GM12878 (cell line): Measurements from ENCODE around the gene CRACDL. TPM values are rescaled to one million over a fixed set of nuclear protein-coding genes. Genes with fewer than 3 reads are reported as not detected.

ENCODE experiments used
- ATAC-seq: fragments of 200-7000 bp; cut with Tn5 transposase; 3 replicates; pipeline ENCODE4 v1.9.1; 2020; ENCODE audit warnings: mild to moderate bottlenecking, moderate library complexity
- BruUV-seq: library from RNA; stranded (reverse); fragments of 400-500 nt; replicated peaks from 2 replicates; lab custom pipeline; 2021; lab: Mats Ljungman, UMichigan
- CTCF ChIA-PET: fragments of 300-600 bp; sonication (Branson Sonifier 250); formaldehyde crosslinking; extraction: SDS; loops from one replicate; lab custom pipeline; 2021; ENCODE audit warnings: inconsistent platforms; lab: Yijun Ruan, JAX
- POLR2A ChIA-PET: fragments of 350-600 bp; formaldehyde crosslinking; extraction: SDS; loops from one replicate; lab custom pipeline; 2021; ENCODE audit warnings: inconsistent platforms; lab: Charles Lee
- RAD21 ChIA-PET: fragments of 300-600 bp; sonication (Branson Sonifier 250); formaldehyde crosslinking; loops from one replicate; lab custom pipeline; 2023; ENCODE audit warnings: antibody characterized with exemption; ENCODE audit not compliant: unreplicated experiment; lab: Charles Lee
- SMC1A ChIA-PET: fragments of 300-600 bp; sonication (Branson Sonifier 250); formaldehyde crosslinking; loops from one replicate; lab custom pipeline; 2023; ENCODE audit not compliant: unreplicated experiment, uncharacterized antibody; lab: Charles Lee
- DNase-seq: peaks from one replicate; pipeline ENCODE4 v3.0.0-alpha.2; 2011; ENCODE audit warnings: low read depth, low spot score
- FAIRE-seq: peaks from 3 replicates; lab custom pipeline; 2011; peaks lifted over from hg19 to GRCh38; lab: Jason Lieb, UNC
- H2AFZ ChIP-seq: 2 replicates; pipeline ENCODE4 v1.6.0; 2011; ENCODE audit warnings: low read depth, low read length, control low read depth; ENCODE audit not compliant: control insufficient read depth
- H3K27ac ChIP-seq: 2 replicates; pipeline ENCODE4 v1.5.1; 2011; ENCODE audit warnings: control low read depth; ENCODE audit not compliant: control insufficient read depth, insufficient read depth
- H3K27me3 ChIP-seq, 2 experiments: replicated peaks in 1 of 2; 2 replicates each; pipeline versions ENCODE4 v1.6.0 to v1.6.1; 2011; ENCODE audit warnings: low read length in 1 of 2; ENCODE audit not compliant: control insufficient read depth in 2 of 2, insufficient read depth in 2 of 2
- H3K36me3 ChIP-seq, 2 experiments: 2 replicates each; pipeline ENCODE4 v1.5.1; 2011; ENCODE audit warnings: low read length in 1 of 2; ENCODE audit not compliant: control insufficient read depth in 2 of 2, insufficient read depth in 2 of 2
- H3K4me1 ChIP-seq: 2 replicates; pipeline ENCODE4 v1.6.1; 2011; ENCODE audit warnings: mild to moderate bottlenecking, low read length, moderate library complexity, mixed read lengths; ENCODE audit not compliant: control insufficient read depth, insufficient read depth
- H3K4me2 ChIP-seq: 2 replicates; pipeline ENCODE4 v1.6.0; 2011; ENCODE audit warnings: control low read depth; ENCODE audit not compliant: control insufficient read depth, insufficient read depth
- H3K4me3 ChIP-seq: fragments of 200-600 bp; sonication (generic); 2 replicates; pipeline ENCODE4 v1.5.1; 2016
- H3K79me2 ChIP-seq: 2 replicates; pipeline ENCODE4 v1.6.0; 2011; ENCODE audit warnings: low read length; ENCODE audit not compliant: control insufficient read depth, insufficient read depth
- H3K9ac ChIP-seq: 2 replicates; pipeline ENCODE4 v1.8.0; 2011; ENCODE audit warnings: low read length, control low read depth, mixed read lengths; ENCODE audit not compliant: control insufficient read depth, insufficient read depth
- H3K9me3 ChIP-seq: replicated peaks from 3 replicates; pipeline ENCODE4 v1.5.1; 2011; ENCODE audit warnings: mild to moderate bottlenecking, low read length; ENCODE audit not compliant: control insufficient read depth, insufficient read depth
- H4K20me1 ChIP-seq: 2 replicates; pipeline ENCODE4 v1.6.0; 2011; ENCODE audit not compliant: control insufficient read depth, insufficient read depth
- CBX5 ChIP-seq: sonication (generic); IDR thresholded peaks from 2 replicates; pipeline ENCODE4 v1.6.1; 2016; ENCODE audit warnings: low read depth, moderate library complexity, mild to moderate bottlenecking, inconsistent platforms
- CHD2 ChIP-seq: IDR thresholded peaks from 2 replicates; pipeline ENCODE4 v1.6.1; 2011; ENCODE audit warnings: low read depth, low read length, improper control_type of control experiment, borderline replicate concordance
- HDGF ChIP-seq: fragments of 450-650 bp; IDR thresholded peaks from 2 replicates; pipeline ENCODE4 v1.6.1; 2016; ENCODE audit warnings: antibody characterized with exemption
- JUNB ChIP-seq: IDR thresholded peaks from 2 replicates; pipeline ENCODE4 v1.6.1; 2016; ENCODE audit warnings: antibody characterized with exemption, mild to moderate bottlenecking
- MEF2A ChIP-seq: IDR thresholded peaks from 2 replicates; pipeline ENCODE4 v1.6.1; 2011; ENCODE audit warnings: low read depth, mild to moderate bottlenecking, low read length, moderate library complexity; ENCODE audit not compliant: insufficient read depth
- MYB ChIP-seq: fragments of 150-350 bp; IDR thresholded peaks from 2 replicates; pipeline ENCODE4 v1.6.1; 2014; ENCODE audit warnings: mild to moderate bottlenecking, low read depth, low read length, borderline replicate concordance
- NFIC ChIP-seq: IDR thresholded peaks from 2 replicates; pipeline ENCODE4 v1.6.1; 2012; ENCODE audit warnings: low read depth, mild to moderate bottlenecking, inconsistent platforms, low read length, moderate library complexity
- PAX8 ChIP-seq: fragments of 450-650 bp; IDR thresholded peaks from 2 replicates; pipeline ENCODE4 v1.6.1; 2017; ENCODE audit warnings: mild to moderate bottlenecking, moderate library complexity
- POU2F2 ChIP-seq: IDR thresholded peaks from 3 replicates; pipeline ENCODE4 v1.6.1; 2011; ENCODE audit warnings: low read depth, mild to moderate bottlenecking, low read length, borderline replicate concordance
- RB1 ChIP-seq: fragments of 450-650 bp; formaldehyde crosslinking; IDR thresholded peaks from 2 replicates; pipeline ENCODE4 v1.6.1; 2017; ENCODE audit warnings: mild to moderate bottlenecking, borderline replicate concordance
- REST ChIP-seq: IDR thresholded peaks from 2 replicates; pipeline ENCODE4 v1.6.1; 2012; ENCODE audit warnings: mild to moderate bottlenecking, low read depth, low read length
- SIX5 ChIP-seq: IDR thresholded peaks from 2 replicates; pipeline ENCODE4 v1.6.1; 2011; ENCODE audit warnings: mild to moderate bottlenecking, low read depth, low read length, moderate library complexity; ENCODE audit not compliant: severe bottlenecking
- SKIL ChIP-seq: fragments of 450-650 bp; IDR thresholded peaks from 2 replicates; pipeline ENCODE4 v1.6.1; 2017; ENCODE audit warnings: mild to moderate bottlenecking, low read depth, inconsistent platforms; ENCODE audit not compliant: poor library complexity, severe bottlenecking
- TARDBP ChIP-seq: IDR thresholded peaks from 2 replicates; pipeline ENCODE4 v1.6.1; 2016; ENCODE audit warnings: borderline replicate concordance
- USF2 ChIP-seq: IDR thresholded peaks from 2 replicates; pipeline ENCODE4 v1.6.1; 2011; ENCODE audit warnings: low read depth, low read length, improper control_type of control experiment, borderline replicate concordance
- ZNF217 ChIP-seq: fragments of 450-650 bp; IDR thresholded peaks from 2 replicates; pipeline ENCODE4 v1.6.1; 2017; ENCODE audit warnings: antibody characterized with exemption, mild to moderate bottlenecking
- ZNF274 ChIP-seq: IDR thresholded peaks from one replicate; pipeline ENCODE4 v1.8.0; 2011; ENCODE audit not compliant: insufficient read length, insufficient read depth
- WGBS: methylation state at CpG from one replicate; pipeline ENCODE4 v1.1.6; 2016; ENCODE audit warnings: low lambda C conversion rate; ENCODE audit not compliant: insufficient replicate concordance, insufficient coverage; ENCODE audit errors: missing lambda C conversion rate; 5-methylcytosine and 5-hydroxymethylcytosine counted together
- in situ Hi-C: fragments of 300-500 bp; cut with MboI; formaldehyde crosslinking; loops from 9 replicates; pipeline ENCODE4 v1.14.3; 2018; ENCODE audit warnings: mixed read lengths
- intact Hi-C: fragments of 100-400 bp; cut with micrococcal nuclease; formaldehyde crosslinking; loops from one replicate; pipeline ENCODE4 v1.14.2; 2022; ENCODE audit not compliant: unreplicated experiment
- polyA plus RNA-seq, 11 experiments: library from polyadenylated mRNA; depleted of rRNA in 4 of 11; unstranded in 6 of 11; stranded (reverse) in 5 of 11; fragments of >200 nt; fragmentation: Nextera tagmentation in 4 of 11; fragmentation: Illumina TruSeq in 1 of 11; extraction: Ambion mirVana in 4 of 11; extraction: Trizol in 1 of 11; gene quantifications; 1 replicate in 1 of 11; 2 replicates in 10 of 11; pipeline versions ENCODE4 v1.2.1 to v1.2.3, GENCODE V29; 2011 to 2016; ENCODE audit warnings: inconsistent platforms in 2 of 11, missing spikeins in 2 of 11, low read depth in 1 of 11
- total RNA-seq, 4 experiments: library from RNA; depleted of rRNA in 3 of 4; stranded (reverse); fragments of >200 nt in 3 of 4; fragmentation: Illumina TruSeq in 1 of 4; extraction: Trizol in 1 of 4; gene quantifications; 2 replicates each; pipeline versions ENCODE4 v1.2.1 to v1.2.3, GENCODE V29; 2013 to 2021
- TF ChIP-seq, protein P1 (sequence below): fragments of 450-650 bp; IDR thresholded peaks from 2 replicates; pipeline ENCODE4 v1.6.1; 2017; ENCODE audit warnings: low read depth, mild to moderate bottlenecking, moderate library complexity

Gene CRACDL
- total and polyA plus RNA-seq, 10 of the 15 experiments (the other 5 are each of a cell fraction or from before 2014, with no cell fraction given), result 0.03 to 0.72 (median 0.14) TPM

GRCh38 chr2:98915751-98916358, 20.2 kb downstream of the CRACDL start:
- DNase-seq (no peak), FAIRE-seq (no peak), ATAC-seq (no peak)
- Histone ChIP-seq H3K79me2 (no peaks in the 10 kb centered on the region), H3K4me1 (no peaks in the 10 kb centered on the region), H3K36me3 (no peaks in the 10 kb centered on the region), H3K27ac (no peak overlapping the region), H3K9me3 (no peaks in the 10 kb centered on the region), H3K9ac (no peak overlapping the region), H3K4me3 (no peak overlapping the region), H2AFZ (no peak overlapping the region), H3K27me3 (peaks cover 4 to 5% of the 10 kb centered on the region in 2 experiments; a peak in 2 of 4 replicates), H4K20me1 (no peaks in the 10 kb centered on the region), H3K4me2 (no peak overlapping the region)
- intact Hi-C loops (no loop called here), in situ Hi-C loops (no loop called here)
- ChIA-PET RAD21 (no interaction called here), POLR2A (no interaction called here), CTCF (no interaction called here), SMC1A (no interaction called here)
- WGBS, result 39% methylated on average over 9 of the region's 9 CpGs
- no TSS peak for BruUV-seq
- no peak for TF ChIP-seq MEF2A
- TF ChIP-seq NFIC, result no peak
- no peak for TF ChIP-seq PAX8
- no peak for TF ChIP-seq REST
- TF ChIP-seq TARDBP, result no peak
- TF ChIP-seq CHD2, result no peak
- TF ChIP-seq SKIL, result no peak
- no peak for TF ChIP-seq CBX5
- TF ChIP-seq USF2, result no peak
- TF ChIP-seq JUNB, result no peak
- TF ChIP-seq, protein P1, sequence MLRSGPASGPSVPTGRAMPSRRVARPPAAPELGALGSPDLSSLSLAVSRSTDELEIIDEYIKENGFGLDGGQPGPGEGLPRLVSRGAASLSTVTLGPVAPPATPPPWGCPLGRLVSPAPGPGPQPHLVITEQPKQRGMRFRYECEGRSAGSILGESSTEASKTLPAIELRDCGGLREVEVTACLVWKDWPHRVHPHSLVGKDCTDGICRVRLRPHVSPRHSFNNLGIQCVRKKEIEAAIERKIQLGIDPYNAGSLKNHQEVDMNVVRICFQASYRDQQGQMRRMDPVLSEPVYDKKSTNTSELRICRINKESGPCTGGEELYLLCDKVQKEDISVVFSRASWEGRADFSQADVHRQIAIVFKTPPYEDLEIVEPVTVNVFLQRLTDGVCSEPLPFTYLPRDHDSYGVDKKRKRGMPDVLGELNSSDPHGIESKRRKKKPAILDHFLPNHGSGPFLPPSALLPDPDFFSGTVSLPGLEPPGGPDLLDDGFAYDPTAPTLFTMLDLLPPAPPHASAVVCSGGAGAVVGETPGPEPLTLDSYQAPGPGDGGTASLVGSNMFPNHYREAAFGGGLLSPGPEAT, result no peak
- TF ChIP-seq ZNF217, result no peak
- no peak for TF ChIP-seq RB1
- TF ChIP-seq POU2F2, result no peak
- no peak for TF ChIP-seq HDGF
- TF ChIP-seq ZNF274, result no peak
- no peak for TF ChIP-seq MYB
- no peak for TF ChIP-seq SIX5
